Naive thymus-derived CD4-positive, alpha-beta T cell (primary cell): ENCODE data around the gene TNRC6C. TPM values are rescaled to one million over a fixed set of nuclear protein-coding genes. Genes with fewer than 3 reads are reported as not detected.

ENCODE experiments used
- ATAC-seq: fragments of 150-1000 bp; cut with Tn5 transposase; 2 replicates; pipeline ENCODE4 v1.10.0; 2021; ENCODE audit warnings: mild to moderate bottlenecking, moderate library complexity
- CTCF ChIA-PET: fragments of 350-600 bp; sonication (Branson Sonifier 250); formaldehyde crosslinking; loops from one replicate; lab custom pipeline; 2021; ENCODE audit warnings: antibody characterized with exemption; lab: Charles Lee
- POLR2A ChIA-PET: fragments of 350-600 bp; sonication (Branson Sonifier 250); formaldehyde crosslinking; loops from one replicate; lab custom pipeline; 2021; ENCODE audit warnings: antibody characterized with exemption, inconsistent platforms; lab: Charles Lee
- DNase-seq, 9 donors: peaks; one replicate each; pipeline versions ENCODE4 v3.0.0 to v3.0.0-alpha.2; 2020 to 2022; ENCODE audit warnings: mixed read lengths in 1 of 9
- H3K27ac ChIP-seq: one replicate; pipeline ENCODE4 v1.7.0; 2013; ENCODE audit warnings: mild to moderate bottlenecking, low read depth, low read length, moderate library complexity
- H3K27me3 ChIP-seq, 2 donors: one replicate each; pipeline ENCODE4 v1.7.0; 2013; ENCODE audit warnings: low read length in 2 of 2, mild to moderate bottlenecking in 2 of 2, moderate library complexity in 2 of 2; ENCODE audit not compliant: control insufficient read depth in 2 of 2, insufficient read depth in 2 of 2
- H3K36me3 ChIP-seq, 3 experiments: 1 replicate in 2 of 3; 2 replicates in 1 of 3; pipeline ENCODE4 v1.7.0; 2013; ENCODE audit warnings: low read length in 3 of 3, mild to moderate bottlenecking in 3 of 3, moderate library complexity in 1 of 3; ENCODE audit not compliant: insufficient read depth in 3 of 3, control insufficient read depth in 2 of 3
- H3K4me1 ChIP-seq, 2 donors: one replicate each; pipeline ENCODE4 v1.7.0; 2013; ENCODE audit warnings: low read length in 2 of 2, mild to moderate bottlenecking in 2 of 2, moderate library complexity in 1 of 2; ENCODE audit not compliant: control insufficient read depth in 2 of 2, insufficient read depth in 2 of 2
- H3K4me3 ChIP-seq: 2 replicates; pipeline ENCODE4 v1.7.0; 2013; ENCODE audit warnings: mild to moderate bottlenecking, low read length
- H3K9me3 ChIP-seq, 3 experiments: 1 replicate in 2 of 3; 2 replicates in 1 of 3; pipeline ENCODE4 v1.7.0; 2013; ENCODE audit warnings: low read length in 3 of 3; ENCODE audit not compliant: control insufficient read depth in 2 of 3
- H3K27ac Mint-ChIP-seq, 9 donors: one replicate each; pipeline ENCODE4 v1.8.0; 2020 to 2022; ENCODE audit warnings: mixed read lengths in 9 of 9, mild to moderate bottlenecking in 8 of 9, moderate library complexity in 5 of 9, inconsistent platforms in 2 of 9
- H3K27me3 Mint-ChIP-seq, 5 donors: one replicate each; pipeline ENCODE4 v1.8.0; 2021 to 2022; ENCODE audit warnings: mixed read lengths in 5 of 5, mild to moderate bottlenecking in 1 of 5
- H3K36me3 Mint-ChIP-seq, 5 donors: one replicate each; pipeline ENCODE4 v1.8.0; 2020 to 2022; ENCODE audit warnings: mixed read lengths in 5 of 5, mild to moderate bottlenecking in 3 of 5, inconsistent platforms in 1 of 5
- H3K4me1 Mint-ChIP-seq, 7 donors: one replicate each; pipeline ENCODE4 v1.8.0; 2020 to 2022; ENCODE audit warnings: mixed read lengths in 7 of 7, mild to moderate bottlenecking in 3 of 7, inconsistent platforms in 1 of 7
- H3K4me3 Mint-ChIP-seq, 10 donors: one replicate each; pipeline ENCODE4 v1.8.0; 2020 to 2022; ENCODE audit warnings: mild to moderate bottlenecking in 10 of 10, mixed read lengths in 10 of 10, moderate library complexity in 6 of 10, inconsistent platforms in 2 of 10
- H3K9me3 Mint-ChIP-seq, 11 donors: one replicate each; pipeline ENCODE4 v1.8.0; 2020 to 2022; ENCODE audit warnings: mixed read lengths in 11 of 11, mild to moderate bottlenecking in 4 of 11, inconsistent platforms in 1 of 11, moderate library complexity in 1 of 11
- intact Hi-C, 2 donors: fragments of 100-400 bp; cut with micrococcal nuclease; formaldehyde crosslinking; loops; one replicate each; pipeline ENCODE4 v1.15.1; 2023
- polyA plus RNA-seq, 2 donors: library from polyadenylated mRNA; unstranded; fragments of 300-500 nt; fragmentation: Illumina TruSeq; gene quantifications; one replicate each; pipeline ENCODE4 v1.2.3, GENCODE V29; 2021
- total RNA-seq, 6 experiments: library from RNA in 5 of 6; stranded (reverse) in 5 of 6; gene quantifications; 1 replicate in 5 of 6; 2 replicates in 1 of 6; pipeline ENCODE4 v1.2.3 and lab custom pipeline; 2021 to 2026

Gene TNRC6C
- total and polyA plus RNA-seq, 7 experiments from 2014 or later, result 7.4 to 133 (median 73.4) TPM

DNA sequence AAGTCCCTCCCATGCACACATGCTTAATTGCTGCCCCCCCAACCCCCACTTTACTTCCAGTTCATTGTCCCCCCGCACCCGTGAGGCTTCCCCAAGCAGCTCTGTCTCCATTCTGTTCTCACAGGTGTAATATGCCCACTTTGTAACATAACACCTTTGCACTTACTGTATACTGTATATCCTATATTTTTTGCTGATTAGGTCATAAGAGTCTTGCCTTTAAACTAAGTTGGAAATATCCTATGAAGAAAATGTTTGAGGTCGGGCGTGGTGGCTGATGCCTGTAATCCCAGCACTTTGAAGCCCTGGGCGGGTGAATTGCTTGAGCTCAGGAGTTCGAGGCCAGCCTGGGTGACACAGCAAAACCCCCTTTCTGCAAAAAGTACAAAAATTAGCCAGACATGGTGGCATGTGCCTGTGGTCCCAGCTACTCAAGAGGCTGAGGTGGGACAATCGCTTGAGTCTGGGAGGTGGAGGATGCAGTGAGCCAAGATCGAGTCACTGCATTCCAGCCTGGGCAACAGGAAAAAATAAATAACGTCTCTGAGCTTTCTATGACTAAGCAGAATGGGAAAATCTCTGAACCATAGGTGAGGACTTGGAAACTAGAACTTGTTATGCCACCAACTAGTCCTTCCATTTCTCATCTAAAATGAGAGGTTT lies 76.1 kb downstream of the TNRC6C start:
- intact Hi-C loops, result no loop called here

DNA sequence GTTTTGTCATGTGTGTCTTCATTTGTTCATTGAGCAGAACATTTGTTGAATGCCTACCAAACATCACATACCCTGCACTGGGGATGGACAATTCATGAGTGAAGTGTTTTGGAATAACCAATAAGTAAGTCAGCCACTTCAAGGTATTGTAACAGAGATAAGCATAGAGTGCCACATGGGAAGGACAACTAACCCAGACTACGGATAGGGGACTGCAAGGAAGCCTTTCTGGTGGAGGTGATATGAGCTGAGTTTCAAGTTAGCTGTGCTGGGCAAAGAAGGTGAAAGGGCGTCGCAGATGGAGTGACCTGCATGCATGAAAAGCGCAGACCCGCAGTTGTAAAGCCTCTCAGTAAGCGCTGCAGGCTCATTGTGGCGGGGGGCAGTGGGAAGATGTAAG lies 78.8 kb downstream of the TNRC6C start:
- no peak overlapping the region for H3K4me3 ChIP-seq
- Mint-ChIP-seq H3K4me1 (peaks cover 2 to 57% (median 43%) of the 10 kb centered on the region in 7 donors), H3K27ac (peak overlapping the region in 3 of 9 donors; percentile 40 to 57 (median 43)), H3K9me3 (peaks cover 0 to 1% (median 0%) of the 10 kb centered on the region in 11 donors), H3K4me3 (no peak overlapping the region), H3K36me3 (peaks cover 14 to 48% (median 23%) of the 10 kb centered on the region in 5 donors), H3K27me3 (no peaks in the 10 kb centered on the region)
- H3K4me1 ChIP-seq, result no peaks in the 10 kb centered on the region
- intact Hi-C loops, result no loop called here
- peaks cover 8 to 58% (median 18%) of the 10 kb centered on the region in 3 experiments for H3K36me3 ChIP-seq
- no peak overlapping the region for H3K27ac ChIP-seq
- no peaks in the 10 kb centered on the region for H3K27me3 ChIP-seq
- no peak for ATAC-seq
- POLR2A ChIA-PET, result no interaction called here
- CTCF ChIA-PET, result interaction anchor here (0.8 to 1.8 kb wide), 2 partner anchors 11 to 15 kb away, joined by 3 to 4 read pairs; no protein-coding TSS in a partner anchor
- DNase-seq, result no peak
- no peaks in the 10 kb centered on the region for H3K9me3 ChIP-seq

More for the DNA sequence above, 76.1 kb downstream of the TNRC6C start:
- Histone ChIP-seq H3K27me3 (no peaks in the 10 kb centered on the region), H3K27ac (no peak overlapping the region), H3K9me3 (no peaks in the 10 kb centered on the region), H3K4me1 (no peaks in the 10 kb centered on the region), H3K4me3 (no peak overlapping the region), H3K36me3 (peaks cover 10 to 75% (median 18%) of the 10 kb centered on the region in 3 experiments)
- Mint-ChIP-seq H3K27ac (peak overlapping the region in 6 of 9 donors; percentile 24 to 72 (median 46)), H3K9me3 (peaks cover 0 to 1% (median 0%) of the 10 kb centered on the region in 11 donors), H3K4me1 (peaks cover 2 to 35% (median 26%) of the 10 kb centered on the region in 7 donors), H3K36me3 (peaks cover 19 to 54% (median 24%) of the 10 kb centered on the region in 5 donors), H3K4me3 (peak overlapping the region in 1 of 10 donors; percentile 20), H3K27me3 (no peaks in the 10 kb centered on the region)
- ATAC-seq (no peak), DNase-seq (no peak)
- POLR2A ChIA-PET, result interaction anchor here (1.0 kb wide), 1 partner anchor 76 kb away, joined by 3 read pairs; the partner anchor contains the start of gene TNRC6C
- CTCF ChIA-PET, result no interaction called here

DNA sequence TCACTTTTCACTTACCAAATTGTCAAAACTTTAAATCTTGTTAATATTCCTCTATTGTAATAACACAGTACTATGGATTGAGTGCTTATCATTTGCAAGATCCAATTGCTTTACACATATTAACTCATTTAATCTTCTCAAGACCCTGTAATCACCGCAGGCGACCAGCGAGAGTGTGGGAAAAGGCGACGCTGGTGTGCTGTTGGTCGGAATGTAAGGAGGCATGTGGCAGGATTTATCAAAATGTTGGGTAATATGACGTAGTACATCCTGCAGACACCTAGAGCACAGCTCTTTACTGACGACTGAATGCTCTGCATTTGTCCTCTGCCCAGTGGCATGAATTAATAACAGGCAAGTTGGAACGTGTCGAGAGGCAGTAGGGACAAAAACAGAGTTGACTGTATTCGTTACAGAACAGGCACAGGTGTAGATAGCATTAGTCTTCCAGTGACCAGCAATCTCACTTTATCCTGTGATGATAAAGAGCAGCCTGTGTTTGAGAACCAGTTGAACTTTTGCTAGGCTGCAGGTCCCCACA lies 80.3 kb downstream of the TNRC6C start:
- CTCF ChIA-PET, result interaction anchor here (0.6 kb wide), 1 partner anchor 58 kb away, joined by 3 read pairs; no protein-coding TSS in a partner anchor
- peaks cover under 1 to 68% (median 55%) of the 10 kb centered on the region in 7 donors for H3K4me1 Mint-ChIP-seq

DNA sequence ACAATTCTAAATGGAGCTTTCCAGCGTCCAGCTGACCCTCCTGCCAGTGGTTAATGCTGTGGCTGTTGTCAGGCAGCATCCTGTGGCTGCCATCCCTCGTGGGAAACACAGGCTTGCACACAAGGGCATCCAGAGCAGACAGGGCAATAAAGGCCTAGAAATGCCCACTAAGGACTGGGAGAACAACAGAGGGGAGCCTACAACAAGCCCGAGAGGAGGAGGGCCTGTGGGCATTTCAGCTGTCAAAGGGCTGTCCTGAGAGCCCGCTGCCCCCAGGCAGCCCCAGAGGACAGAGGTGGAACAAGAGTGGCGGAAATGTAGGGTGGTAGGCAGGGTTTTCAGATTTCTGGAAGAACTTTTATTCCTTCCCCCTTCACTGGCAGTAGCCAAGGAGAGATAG lies 81.1 kb downstream of the TNRC6C start:
- H3K4me1 Mint-ChIP-seq, result peaks cover 0 to 76% (median 61%) of the 10 kb centered on the region in 7 donors
- H3K9me3 Mint-ChIP-seq, result no peaks in the 10 kb centered on the region
- Histone ChIP-seq H3K27me3 (no peaks in the 10 kb centered on the region), H3K9me3 (no peaks in the 10 kb centered on the region), H3K4me3 (no peak overlapping the region), H3K4me1 (no peaks in the 10 kb centered on the region), H3K27ac (no peak overlapping the region), H3K36me3 (peaks cover 3 to 40% (median 14%) of the 10 kb centered on the region in 3 experiments)
- H3K4me3 Mint-ChIP-seq, result peak overlapping the region in 3 of 10 donors; percentile 6 to 75 (median 30)
- peak overlapping the region in 4 of 9 donors; percentile 28 to 89 (median 69) for H3K27ac Mint-ChIP-seq
- POLR2A ChIA-PET, result no interaction called here
- CTCF ChIA-PET, result no interaction called here
- DNase-seq (no peak), ATAC-seq (no peak)
- H3K27me3 Mint-ChIP-seq, result no peaks in the 10 kb centered on the region
- peaks cover 17 to 53% (median 26%) of the 10 kb centered on the region in 5 donors for H3K36me3 Mint-ChIP-seq
- intact Hi-C loops, result no loop called here

More for the DNA sequence above, 80.3 kb downstream of the TNRC6C start:
- POLR2A ChIA-PET, result no interaction called here
- ATAC-seq (no peak), DNase-seq (no peak)
- Mint-ChIP-seq H3K9me3 (peaks cover 0 to 1% (median 0%) of the 10 kb centered on the region in 11 donors), H3K27ac (peak overlapping the region in 1 of 9 donors; percentile 74), H3K27me3 (no peaks in the 10 kb centered on the region), H3K36me3 (peaks cover 17 to 54% (median 27%) of the 10 kb centered on the region in 5 donors), H3K4me3 (no peak overlapping the region)
- Histone ChIP-seq H3K36me3 (peaks cover 3 to 44% (median 16%) of the 10 kb centered on the region in 3 experiments), H3K9me3 (no peaks in the 10 kb centered on the region), H3K4me1 (no peaks in the 10 kb centered on the region), H3K27ac (no peak overlapping the region), H3K27me3 (no peaks in the 10 kb centered on the region), H3K4me3 (no peak overlapping the region)
- intact Hi-C loops, result no loop called here

DNA sequence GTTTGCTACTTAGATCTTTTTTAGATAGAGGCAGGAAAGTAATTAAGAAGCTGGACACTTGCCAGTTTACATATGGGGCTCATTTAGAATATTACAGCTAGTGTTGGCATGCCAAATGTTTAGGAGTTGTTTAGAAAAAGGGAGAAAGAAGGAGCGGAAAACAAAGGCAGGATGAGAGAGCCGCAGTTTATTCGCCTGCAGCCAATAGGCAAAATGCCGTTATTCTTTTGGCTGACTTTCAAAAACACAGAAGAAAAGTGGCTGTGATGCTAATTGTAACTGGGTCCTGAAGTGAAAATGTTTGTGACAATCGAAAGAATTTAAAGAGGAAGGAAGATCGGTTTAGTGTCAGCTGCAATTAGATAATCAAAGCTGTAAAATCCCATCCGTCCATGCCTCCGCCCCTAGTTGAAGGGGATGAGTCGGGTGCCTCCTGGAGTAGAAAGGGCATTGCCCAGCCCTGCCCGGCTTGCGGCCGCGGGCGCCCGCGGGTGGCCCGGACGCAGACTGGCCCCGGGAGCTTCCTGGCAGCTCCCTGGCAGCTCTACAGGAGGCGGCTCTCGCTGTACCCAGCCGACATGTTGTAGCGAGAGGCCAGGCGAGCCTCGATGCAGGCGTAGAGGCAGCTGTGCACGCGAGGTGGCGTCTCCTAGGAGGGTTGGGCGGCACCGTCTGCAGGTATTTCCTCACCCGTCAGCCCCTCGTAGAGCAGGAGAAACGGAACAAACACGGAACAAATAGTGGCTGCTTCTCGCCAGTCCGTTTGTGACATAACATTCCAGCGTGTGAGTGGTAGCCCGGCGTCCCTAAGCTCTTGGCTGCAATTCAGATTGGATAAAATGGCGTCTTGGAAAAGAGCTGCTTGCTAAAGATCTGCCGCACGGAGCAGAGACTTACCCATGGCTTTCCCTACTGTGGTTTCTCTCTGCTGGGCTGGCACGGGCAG lies 82.2 kb downstream of the TNRC6C start:
- peaks cover 17 to 48% (median 30%) of the 10 kb centered on the region in 5 donors for H3K36me3 Mint-ChIP-seq
- Histone ChIP-seq H3K9me3 (no peaks in the 10 kb centered on the region), H3K4me1 (no peaks in the 10 kb centered on the region), H3K27ac (peak overlapping the region; percentile 62), H3K27me3 (no peaks in the 10 kb centered on the region), H3K36me3 (peaks cover 0 to 29% (median 10%) of the 10 kb centered on the region in 3 experiments), H3K4me3 (peak overlapping the region; percentile 24)
- peak overlapping the region in 8 of 9 donors; percentile 65 to 95 (median 78) for H3K27ac Mint-ChIP-seq
- peaks cover 0 to 4% (median 0%) of the 10 kb centered on the region in 11 donors for H3K9me3 Mint-ChIP-seq
- POLR2A ChIA-PET, result interaction anchor here (1.0 to 1.3 kb wide), 2 partner anchors 11 to 27 kb away, joined by 3 to 4 read pairs; no protein-coding TSS in a partner anchor
- ATAC-seq, result peak; percentile 87
- H3K27me3 Mint-ChIP-seq, result no peaks in the 10 kb centered on the region
- peak overlapping the region; percentile 64 to 85 (median 76) for H3K4me3 Mint-ChIP-seq
- peak in 7 of 9 donors; percentile 14 to 52 (median 38) for DNase-seq
- H3K4me1 Mint-ChIP-seq, result peaks cover 0 to 79% (median 64%) of the 10 kb centered on the region in 7 donors
- CTCF ChIA-PET, result interaction anchor here (0.6 kb wide), 1 partner anchor 477 kb away, joined by 3 read pairs; no protein-coding TSS in a partner anchor
- intact Hi-C loops, result no loop called here
